ENCODE data around the gene RDH11.

GRCh38 chr14:67674139-67674479 lies 21.5 kb downstream of the RDH11 start:
- TF ChIP-seq GATA3 (IDR thresholded peaks at IDR 0.05; ENCODE audit: low read depth, low read length) (no peak), GATA2 (IDR thresholded peaks at IDR 0.05; ENCODE audit: low read depth, low read length) (no peak)

All from SH-SY5Y (cell line).